Amniotic stem cell (primary cell): ENCODE measurements around the gene ABCD3.
"Not testable (repeated sequence)": the region's sequence is repeated elsewhere in the genome, so short reads cannot be mapped to it uniquely, and the experiment has no call there.

ENCODE experiments used
- DNase-seq: peaks from one replicate; lab custom pipeline; 2025; lab: John Stamatoyannopoulos, UW

ABCD3 gene

DNA sequence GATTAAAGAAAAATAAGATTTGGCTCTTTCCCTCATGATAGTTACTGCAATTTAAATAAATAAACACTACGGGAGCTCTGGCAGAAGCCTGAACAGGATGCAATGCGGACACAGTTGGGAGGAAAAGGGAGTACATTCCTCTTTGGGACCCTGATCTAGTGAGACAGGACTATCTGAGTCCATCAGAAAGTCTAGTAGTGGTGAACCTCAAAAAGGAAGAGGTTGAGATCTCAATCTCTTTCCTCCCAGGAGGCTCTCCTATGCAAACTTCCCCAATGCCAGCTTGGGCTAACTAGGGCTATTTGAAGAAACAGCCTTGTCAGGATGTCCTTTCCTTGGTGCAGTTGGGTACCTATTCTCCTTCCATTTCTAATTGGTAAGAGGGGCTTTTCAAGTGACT is 4.9 kb upstream of the ABCD3 start:
- no peak for DNase-seq

DNA sequence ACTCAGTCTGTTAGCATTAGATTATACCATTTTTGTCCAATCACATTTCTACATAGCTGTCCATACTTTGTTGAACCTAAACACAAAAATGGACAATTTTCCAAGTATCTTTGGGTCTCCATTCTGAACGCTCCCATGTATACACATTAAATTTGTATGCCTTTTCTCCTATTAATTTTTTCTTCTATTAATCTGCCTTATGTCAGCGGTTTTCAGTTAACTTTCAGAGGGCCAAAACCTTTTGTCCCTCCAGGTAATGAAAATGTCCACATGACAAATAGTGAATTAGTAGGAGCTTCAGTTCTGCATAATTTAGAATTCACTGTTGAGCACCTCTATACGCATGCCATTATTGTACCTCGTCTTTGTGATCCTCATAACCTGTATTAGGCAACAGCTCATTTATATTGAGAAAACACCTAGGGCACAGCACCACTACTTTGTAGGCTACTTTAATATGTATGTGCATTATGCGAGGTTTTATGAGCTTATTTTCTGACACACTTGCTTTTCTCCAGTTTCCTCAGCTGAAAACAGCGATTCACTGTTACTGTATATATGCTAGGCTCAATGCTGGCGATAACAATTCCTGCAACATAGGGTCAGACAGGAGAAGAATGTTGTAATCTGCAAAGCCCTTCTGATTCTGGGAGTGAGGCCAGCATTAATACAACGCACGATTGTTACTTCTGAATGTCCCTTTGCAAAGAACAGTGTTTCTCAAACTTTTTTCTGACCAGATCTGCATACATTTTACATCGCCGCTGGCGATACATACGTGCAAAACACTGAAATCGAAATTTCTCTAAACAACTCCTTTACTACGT is 1.1 kb upstream of the ABCD3 start:
- peak; percentile 10 for DNase-seq

DNA sequence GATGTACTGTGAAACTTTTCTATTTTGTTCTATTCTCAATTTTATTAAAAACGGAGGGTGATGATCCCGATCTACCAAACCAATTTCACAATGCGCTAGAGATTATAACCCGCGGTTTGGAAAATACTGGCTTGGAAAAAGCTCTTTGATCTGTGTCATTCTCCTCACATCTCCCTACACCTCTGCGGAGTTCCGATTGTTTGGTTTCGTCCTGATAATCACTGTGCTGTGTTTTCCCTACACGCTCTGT is 536 bp upstream of the ABCD3 start:
- DNase-seq = no peak

DNA sequence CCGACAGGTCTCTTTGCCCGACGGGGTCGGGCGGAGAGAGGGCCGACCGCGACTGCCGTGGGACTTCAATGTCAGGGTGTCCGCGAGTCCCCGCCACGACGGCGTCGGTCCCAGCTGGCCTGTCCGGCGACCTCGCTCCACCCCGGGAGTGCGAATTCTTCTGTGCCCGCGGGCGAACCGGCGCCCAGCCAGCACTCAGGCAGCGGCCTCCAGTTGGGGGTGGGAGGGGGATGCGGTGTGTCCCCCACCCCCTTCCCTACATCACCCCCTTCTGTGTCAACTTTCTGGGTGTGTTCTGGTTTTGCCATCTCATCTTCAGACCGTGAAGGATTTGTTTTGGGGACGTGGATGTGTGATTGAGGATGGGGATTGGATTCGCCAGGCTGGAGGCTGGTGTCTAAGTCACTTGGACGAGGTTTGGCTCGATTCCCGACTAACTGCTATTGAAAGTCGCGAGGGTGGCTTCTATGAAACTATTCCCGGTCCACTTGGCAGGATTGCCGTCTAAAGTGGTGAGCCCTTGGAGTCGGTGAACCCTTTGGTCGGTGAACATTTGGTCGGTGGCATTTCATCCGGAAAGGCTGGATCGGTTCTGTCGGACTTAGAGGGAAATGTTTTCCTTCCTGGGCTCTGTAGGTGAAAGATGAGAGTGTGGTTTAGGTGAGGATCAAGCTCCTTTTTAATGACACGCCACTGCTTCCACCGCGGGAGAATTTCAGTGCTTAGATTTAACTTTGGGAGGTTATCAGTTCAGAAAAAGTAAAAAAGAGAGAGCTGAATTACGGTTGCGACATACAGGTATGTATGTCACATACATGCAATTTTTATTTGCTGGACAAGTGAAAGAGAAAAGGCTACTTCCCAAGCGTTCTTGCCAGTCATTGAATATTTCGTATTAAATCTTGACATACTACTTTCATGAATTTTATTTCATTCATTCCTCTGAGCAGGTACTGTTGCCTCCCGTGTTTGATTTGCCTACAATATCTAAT is 771 bp downstream of the ABCD3 start:
- DNase-seq = no peak

DNA sequence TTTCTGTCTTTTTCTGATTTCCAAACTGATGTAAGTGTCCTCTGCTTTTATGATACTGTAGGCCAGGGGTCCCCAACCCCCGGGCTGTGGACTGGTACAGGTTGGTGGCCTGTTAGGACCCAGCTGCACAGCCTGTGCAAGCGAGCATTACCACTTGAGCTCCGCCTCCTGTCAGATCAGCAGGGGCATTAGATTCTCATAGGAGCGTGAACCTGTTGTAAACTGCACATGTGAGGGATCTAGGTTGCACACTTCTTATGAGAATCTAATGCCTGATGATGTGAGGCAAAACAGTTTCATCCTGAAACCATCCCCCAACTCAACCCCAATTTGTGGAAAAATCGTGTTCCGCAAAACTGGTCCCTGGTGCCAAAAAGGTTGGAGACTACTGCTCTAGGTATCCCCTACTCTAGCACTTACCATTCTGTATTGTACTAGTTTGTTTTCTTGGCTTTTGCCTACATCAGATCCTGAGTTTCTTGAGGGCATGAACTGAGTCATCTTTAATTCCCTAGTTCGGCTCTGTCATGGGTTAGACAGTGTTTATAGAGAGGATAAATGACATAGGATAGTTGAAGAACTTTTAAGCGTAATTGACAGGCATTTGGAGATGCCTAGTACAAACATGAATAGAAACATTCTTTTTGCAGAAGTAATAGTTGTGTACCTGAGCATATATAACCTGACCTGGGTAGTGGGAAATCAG is 4.1 kb downstream of the ABCD3 start:
- DNase-seq = no peak

DNA sequence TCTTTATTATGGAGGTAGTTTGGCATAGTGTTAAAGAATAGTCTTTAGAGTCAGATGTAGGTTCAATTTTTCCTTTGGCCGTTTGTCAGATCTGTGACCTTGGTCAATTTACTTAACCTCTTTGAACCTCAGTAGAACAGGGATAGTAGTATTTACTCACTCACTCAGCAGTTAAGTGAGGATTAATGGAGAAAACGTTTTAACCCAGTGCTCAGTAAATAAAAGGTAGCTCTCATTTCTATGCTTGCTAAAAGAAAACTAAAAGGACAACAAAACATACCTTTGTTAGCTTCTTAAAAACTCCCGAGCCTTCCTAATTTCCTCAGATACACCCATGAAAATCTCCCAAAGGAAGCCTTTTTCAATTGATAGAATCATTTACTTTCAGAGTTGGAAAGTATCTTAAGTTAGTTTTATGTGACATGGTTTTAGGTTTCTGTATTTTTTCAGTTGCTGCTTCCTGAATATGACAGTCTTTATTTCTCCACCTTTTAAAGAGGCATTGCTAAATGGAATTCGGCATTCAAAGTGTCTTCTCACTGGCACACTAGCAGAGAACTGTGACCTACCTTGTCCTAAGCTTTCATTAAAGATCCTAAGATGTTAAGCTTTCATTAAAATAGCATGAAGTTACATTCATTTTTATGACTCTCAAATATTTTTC is 7.8 kb downstream of the ABCD3 start:
- DNase-seq = no peak

DNA sequence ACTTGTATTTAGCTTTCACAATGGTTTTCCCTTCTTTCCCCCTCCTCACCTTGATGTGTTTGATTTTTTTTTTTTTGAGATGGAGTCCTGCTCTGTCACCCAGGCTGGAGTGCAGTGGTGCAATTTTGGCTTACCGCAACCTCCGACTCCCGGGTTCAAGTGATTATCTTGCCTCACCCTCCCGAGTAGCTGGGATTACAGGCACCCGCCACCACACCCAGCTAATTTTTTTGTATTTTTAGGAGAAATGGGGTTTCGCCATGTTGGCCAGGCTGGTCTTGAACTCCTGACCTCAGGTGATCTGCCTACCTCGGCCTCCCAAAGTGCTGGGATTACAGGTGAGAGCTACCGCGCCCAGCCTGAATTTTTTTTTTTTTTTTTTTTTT is 8.3 kb downstream of the ABCD3 start:
- not testable (repeated sequence) for DNase-seq

DNA sequence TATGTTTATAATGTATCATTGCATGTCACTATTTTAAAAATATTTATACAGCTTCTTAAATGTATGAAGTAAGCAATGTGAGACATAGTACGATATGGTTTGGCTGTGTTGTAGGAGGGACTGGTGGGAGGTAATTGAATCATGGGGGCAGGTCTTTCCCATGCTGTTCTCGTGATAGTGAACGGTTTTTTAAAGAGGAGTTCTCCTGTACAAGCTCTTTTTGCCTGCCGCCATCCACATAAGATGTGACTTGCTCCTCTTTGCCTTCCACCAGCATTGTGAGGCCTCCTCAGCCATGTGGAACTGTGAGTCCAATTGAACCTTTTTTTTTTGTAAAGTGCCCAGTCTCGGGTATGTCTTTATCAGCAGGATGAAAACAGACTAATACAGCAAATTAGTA is 10.3 kb downstream of the ABCD3 start:
- DNase-seq = no peak

DNA sequence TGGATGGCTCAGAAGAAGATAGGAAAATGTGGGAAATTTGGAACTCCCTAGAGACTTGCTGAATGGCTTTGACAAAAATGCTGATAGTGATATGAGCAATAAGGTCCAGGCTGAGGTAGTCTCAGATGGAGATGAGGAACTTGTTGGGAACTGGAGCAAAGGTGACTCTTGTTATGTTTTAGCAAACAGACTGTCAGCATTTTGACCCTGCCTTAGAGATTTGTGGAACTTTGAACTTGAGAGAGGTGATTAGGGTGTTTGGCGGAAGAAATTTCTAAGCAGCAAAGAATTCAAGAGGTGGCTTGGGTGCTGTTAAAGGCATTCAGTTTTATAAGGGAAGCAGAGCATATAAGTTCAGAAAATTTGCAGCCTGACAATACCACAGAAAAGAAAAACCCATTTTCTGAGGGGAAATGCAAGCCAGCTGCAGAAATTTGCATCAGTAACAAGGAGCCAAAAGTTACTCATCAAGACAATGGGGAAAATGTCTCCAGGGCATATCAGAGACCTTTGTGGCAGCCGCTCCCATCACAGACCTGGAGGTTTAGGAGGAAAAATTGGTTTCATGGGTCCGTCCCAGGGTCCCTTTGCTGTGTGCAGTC is 10.8 kb downstream of the ABCD3 start:
- DNase-seq = not testable (repeated sequence)

DNA sequence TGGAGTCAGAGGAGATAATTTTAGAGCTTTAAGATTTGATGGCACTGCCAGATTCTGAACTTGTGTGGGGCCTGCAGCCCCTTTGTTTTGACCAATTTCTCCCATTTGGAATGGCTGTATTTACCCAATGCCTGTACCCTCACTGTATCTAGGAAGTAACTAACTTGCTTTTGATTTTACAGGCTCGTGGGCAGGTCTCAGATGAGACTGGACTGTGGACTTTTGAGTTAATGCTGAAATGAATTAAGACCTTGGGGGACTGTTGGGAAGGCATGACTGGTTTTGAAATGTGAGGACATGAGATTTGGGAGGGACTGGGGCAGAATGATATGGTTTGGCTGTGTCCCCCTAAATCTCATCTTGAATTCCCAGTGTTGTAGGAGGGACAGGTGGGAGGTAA is 11.9 kb downstream of the ABCD3 start:
- DNase-seq = not testable (repeated sequence)

DNA sequence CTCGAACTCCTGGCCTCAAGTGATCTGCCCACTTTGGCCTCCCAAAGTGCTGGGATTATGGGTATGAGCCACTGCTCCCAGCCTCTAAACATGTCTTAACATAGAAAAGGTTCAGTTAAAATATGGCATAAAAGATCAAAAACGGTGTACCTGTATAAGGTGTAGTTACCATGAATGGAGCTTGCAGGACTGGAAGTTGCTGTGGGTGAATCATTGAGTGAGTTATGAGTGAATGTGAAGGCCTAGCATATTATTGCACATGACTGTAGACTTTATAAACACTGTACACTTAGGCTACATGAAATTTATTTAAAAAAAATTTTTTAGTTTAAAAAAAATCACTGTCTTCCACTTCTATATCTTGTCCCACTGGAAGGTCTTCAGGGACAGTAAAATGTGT is 15.7 kb downstream of the ABCD3 start:
- DNase-seq = no peak

DNA sequence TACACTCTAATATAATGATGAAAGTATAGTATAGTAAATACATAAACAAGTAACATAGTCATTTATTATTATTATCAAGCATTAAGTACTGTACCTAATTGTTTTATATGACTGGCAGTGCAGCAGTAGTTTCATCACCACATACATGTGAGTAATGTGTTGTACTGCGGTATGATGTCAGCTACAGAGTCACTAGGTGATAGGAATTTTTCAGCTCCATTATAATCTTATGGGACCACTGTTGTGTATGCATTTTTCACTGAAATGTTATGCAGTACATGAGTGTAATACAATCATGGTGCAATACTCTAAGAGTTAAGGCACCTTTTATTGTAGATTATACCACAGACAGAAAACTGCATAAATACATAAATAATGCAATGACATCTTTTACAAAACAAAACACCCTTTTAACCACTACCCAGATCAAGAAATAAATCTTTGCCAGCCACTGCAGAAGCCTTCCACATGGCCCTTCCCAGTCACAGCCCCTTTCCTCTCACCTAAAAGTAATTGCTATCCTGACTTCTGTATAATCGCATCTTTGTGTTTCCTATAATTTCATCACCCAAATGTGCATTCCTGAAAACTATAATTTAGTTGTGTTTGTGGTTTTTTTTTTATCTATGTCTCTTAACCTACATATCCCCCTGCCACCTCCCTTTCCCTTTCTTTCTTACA is 16.3 kb downstream of the ABCD3 start:
- no peak for DNase-seq

DNA sequence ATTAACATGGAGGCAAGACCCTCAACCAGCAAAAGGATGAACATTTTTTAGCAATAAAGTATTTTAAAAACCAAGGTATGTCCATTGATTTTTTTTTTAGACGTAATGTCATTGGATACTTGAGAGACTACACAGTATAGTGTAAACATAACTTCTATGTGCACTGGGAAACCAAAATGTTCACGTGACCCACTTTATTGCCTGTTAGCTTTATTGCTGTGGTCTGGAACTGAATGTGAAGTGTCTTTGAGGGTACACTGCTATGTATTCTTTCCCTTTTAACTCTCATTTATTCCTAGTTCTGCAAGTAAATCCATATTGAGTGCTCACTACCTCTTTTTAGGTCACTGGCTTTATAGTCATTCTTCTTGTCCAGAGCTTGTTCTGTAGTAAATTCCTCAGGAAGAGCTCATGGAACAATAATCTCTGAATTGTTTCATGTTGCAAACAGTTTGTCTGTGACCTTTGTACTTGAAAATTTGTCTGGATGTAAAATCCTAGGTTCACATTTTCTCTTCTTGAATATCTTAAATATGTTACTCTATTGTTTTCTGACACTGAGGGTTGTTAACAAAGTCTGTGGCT is 20.6 kb downstream of the ABCD3 start:
- no peak for DNase-seq

DNA sequence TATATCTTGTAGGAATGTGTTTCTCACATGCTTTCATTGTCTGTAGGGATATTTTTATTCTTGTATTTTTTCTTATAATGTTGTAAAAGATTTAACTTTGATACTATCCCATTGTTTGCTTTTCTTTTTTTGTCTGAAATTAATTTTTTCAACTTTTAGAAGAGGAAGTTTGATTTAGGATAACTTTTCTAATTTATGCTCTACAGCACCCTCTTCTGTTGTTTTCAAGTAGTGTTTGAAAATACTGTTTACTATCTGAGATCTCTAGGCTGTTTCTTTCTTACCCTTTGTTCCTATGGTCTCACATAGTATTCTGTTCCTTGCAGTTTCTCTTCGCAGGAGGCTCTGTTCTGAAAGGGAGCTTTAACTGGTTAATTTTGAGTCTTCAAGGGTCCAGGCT is 21.9 kb downstream of the ABCD3 start:
- DNase-seq = no peak

DNA sequence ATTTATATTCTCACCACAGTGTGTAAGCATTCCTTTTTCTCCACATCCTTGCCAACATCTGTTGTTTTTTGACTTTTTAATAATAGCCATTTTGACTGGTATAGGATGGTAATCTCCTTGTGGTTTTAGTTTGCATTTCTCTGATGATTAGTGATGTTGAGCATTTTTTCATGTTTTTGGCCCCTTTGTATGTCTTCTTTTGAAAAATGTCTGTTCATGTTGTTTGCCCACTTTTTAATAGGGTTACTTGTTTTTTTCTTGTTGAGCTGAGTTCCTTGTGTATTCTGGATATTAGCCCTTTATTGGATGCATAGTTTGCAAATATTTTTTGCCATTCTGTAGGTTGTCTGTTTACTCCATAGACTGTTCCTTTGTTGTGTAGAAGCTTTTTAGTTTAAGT is 24.9 kb downstream of the ABCD3 start:
- DNase-seq = not testable (repeated sequence)

DNA sequence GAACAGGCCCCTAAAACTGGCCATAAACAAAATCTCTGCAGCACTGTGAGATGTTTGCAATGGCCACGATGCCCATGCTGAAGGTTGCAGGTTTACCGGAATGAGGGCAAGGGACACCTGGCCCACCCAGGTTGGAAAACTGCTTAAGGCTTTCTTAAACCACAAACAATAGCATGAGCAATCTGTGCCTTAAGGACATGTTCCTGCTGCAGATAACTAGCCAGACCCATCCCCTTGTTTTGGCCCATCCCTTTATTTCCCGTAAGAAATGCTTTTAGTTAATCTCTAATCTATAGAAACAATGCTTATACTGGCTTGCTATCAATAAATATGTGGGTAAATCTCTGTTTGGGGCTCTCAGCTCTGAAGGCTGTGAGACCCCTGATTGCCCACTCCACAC is 26.6 kb downstream of the ABCD3 start:
- DNase-seq = not testable (repeated sequence)

DNA sequence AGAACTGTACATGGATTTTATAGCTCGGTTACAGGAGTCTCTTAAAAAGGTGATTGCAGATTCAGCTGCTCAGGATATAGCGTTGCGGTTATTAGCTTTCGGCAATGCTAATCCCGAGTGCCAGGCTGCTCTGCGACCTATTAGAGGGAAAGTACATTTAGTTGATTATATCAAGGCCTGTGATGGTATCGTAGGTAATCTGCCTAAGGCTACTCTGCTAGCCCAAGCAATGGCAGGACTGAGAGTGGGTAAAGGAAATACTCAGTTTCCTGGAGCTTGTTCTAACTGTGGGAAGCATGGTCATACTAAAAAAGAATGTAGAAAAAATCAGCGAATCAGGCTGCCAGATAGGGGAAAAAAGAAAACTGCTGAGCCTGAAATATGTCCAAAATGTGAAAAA is 27.5 kb downstream of the ABCD3 start:
- not testable (repeated sequence) for DNase-seq

DNA sequence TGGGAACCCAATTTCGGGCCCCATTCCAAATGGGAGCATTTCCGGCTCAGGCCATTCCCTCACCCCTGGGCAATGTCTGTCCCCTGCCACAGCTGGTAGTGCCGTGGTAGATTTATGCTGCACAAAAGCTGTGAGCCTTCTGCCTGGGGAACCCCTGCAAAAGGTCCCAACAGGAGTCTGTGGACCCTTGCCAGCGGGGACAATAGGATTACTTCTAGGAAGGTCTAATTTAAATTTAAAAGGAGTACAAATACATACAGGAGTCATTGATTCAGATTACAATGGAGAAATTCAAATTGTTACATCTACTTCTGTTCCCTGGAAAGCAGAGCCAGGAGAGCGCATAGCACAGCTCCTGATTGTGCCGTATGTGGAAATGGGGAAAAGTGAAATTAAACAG is 28.0 kb downstream of the ABCD3 start:
- DNase-seq = not testable (repeated sequence)

DNA sequence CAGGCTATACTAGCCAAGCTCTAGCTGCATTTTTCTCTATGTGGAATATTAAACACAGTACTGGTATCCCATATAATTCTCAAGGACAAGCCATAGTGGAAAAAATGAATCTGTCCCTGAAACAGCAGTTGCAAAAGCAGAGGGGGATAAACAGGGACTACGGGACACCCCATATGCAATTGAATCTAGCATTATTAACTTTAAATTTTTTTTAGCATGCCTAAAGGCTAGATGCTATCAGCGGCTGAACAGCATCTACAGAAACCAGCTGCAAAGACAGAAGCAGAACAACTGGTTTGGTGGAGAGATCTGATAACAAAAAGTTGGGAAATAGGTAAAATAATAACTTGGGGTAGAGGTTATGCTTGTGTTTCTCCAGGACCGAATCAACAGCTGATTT is 30.6 kb downstream of the ABCD3 start:
- not testable (repeated sequence) for DNase-seq

DNA sequence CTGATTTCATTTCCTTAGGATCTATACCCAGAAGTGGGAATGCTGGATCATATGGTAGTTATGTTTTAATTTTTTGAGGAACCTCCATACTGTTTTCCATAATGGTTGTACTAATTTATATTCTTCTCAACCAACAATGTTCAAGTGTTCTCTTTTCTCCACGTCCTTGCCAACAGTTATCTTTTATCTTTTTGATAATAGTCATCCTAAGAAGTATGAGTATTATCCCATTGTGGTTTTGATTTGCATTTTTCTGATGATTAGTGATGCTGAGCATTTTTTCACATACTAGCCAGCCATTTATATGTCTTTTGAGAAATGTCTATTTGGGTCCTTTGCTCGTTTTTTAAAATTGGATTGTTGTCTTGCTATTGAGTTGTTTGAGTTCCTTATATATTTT is 38.5 kb downstream of the ABCD3 start:
- DNase-seq = no peak

DNA sequence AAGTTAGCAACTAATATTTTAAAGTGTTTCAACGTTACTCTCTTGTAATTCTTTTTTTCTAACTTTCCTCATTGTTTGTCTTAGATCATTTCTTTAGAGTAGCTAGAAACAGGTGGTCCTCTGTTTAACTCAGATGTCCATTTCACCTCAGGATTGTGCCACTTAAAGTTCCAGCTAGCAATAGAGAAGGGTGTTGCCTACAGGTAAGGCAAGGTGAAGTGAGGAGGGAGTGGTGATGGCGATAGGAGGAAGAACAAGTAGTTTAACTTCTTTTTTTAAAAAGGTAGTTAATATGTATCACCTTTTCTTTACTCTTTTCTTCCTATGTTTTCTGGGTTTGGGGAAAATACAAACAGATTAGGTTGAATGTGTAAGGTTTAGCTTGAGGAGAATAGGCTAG is 44.4 kb downstream of the ABCD3 start:
- DNase-seq = no peak
